Trophoblast cell (in vitro differentiated cells and primary cell): ENCODE data around the gene LEUTX.

Source experiments
- DNase-seq, 2 donors: peaks; one replicate each; pipeline ENCODE4 v3.0.0-alpha.2; 2016
- H2AFZ ChIP-seq: 2 replicates; pipeline ENCODE4 v1.6.1; 2013; ENCODE audit warnings: low read length, moderate library complexity, mild to moderate bottlenecking; ENCODE audit not compliant: insufficient read depth, poor library complexity
- H2AK5ac ChIP-seq: 2 replicates; pipeline ENCODE4 v1.6.1; 2013; ENCODE audit warnings: mild to moderate bottlenecking, low read length
- H2BK120ac ChIP-seq: 2 replicates; pipeline ENCODE4 v1.6.1; 2013; ENCODE audit warnings: low read length, mild to moderate bottlenecking, moderate library complexity; ENCODE audit not compliant: insufficient read depth, poor library complexity
- H2BK12ac ChIP-seq: 2 replicates; pipeline ENCODE4 v1.6.1; 2013; ENCODE audit warnings: mild to moderate bottlenecking, low read length, moderate library complexity
- H2BK5ac ChIP-seq: 2 replicates; pipeline ENCODE4 v1.6.1; 2013; ENCODE audit warnings: low read length, low read depth, moderate library complexity, mild to moderate bottlenecking; ENCODE audit not compliant: poor library complexity
- H3K14ac ChIP-seq: 2 replicates; pipeline ENCODE4 v1.6.1; 2013; ENCODE audit warnings: mild to moderate bottlenecking, low read length
- H3K18ac ChIP-seq: 2 replicates; pipeline ENCODE4 v1.6.1; 2013; ENCODE audit warnings: mild to moderate bottlenecking, low read length
- H3K23ac ChIP-seq: 2 replicates; pipeline ENCODE4 v1.6.1; 2013; ENCODE audit warnings: low read length
- H3K27ac ChIP-seq: 2 replicates; pipeline ENCODE4 v1.5.1; 2013; ENCODE audit warnings: low read depth, mild to moderate bottlenecking, inconsistent platforms, low read length, moderate library complexity
- H3K27me3 ChIP-seq: 2 replicates; pipeline ENCODE4 v1.6.1; 2013; ENCODE audit warnings: inconsistent platforms, mild to moderate bottlenecking, low read length, moderate library complexity; ENCODE audit not compliant: insufficient read depth
- H3K36me3 ChIP-seq, 2 experiments: 1 replicate in 1 of 2; 2 replicates in 1 of 2; pipeline ENCODE4 v1.6.1; 2013; ENCODE audit warnings: low read length in 2 of 2, mild to moderate bottlenecking in 2 of 2, moderate library complexity in 1 of 2; ENCODE audit not compliant: insufficient read depth in 2 of 2, control insufficient read depth in 1 of 2
- H3K4ac ChIP-seq: 2 replicates; pipeline ENCODE4 v1.6.1; 2013; ENCODE audit warnings: low read depth, mild to moderate bottlenecking, low read length, moderate library complexity
- H3K4me1 ChIP-seq, 2 experiments: 1 replicate in 1 of 2; 2 replicates in 1 of 2; pipeline ENCODE4 v1.6.1; 2013; ENCODE audit warnings: low read length in 2 of 2, mild to moderate bottlenecking in 2 of 2, moderate library complexity in 1 of 2; ENCODE audit not compliant: insufficient read depth in 2 of 2, control insufficient read depth in 1 of 2
- H3K4me2 ChIP-seq: 2 replicates; pipeline ENCODE4 v1.6.1; 2013; ENCODE audit warnings: inconsistent platforms, mild to moderate bottlenecking, low read length, moderate library complexity
- H3K4me3 ChIP-seq: 2 replicates; pipeline ENCODE4 v1.5.1; 2013; ENCODE audit warnings: mild to moderate bottlenecking, low read depth, low read length, inconsistent platforms
- H3K79me1 ChIP-seq: one replicate; pipeline ENCODE4 v1.6.1; 2013; ENCODE audit warnings: low read length
- H3K79me2 ChIP-seq: 2 replicates; pipeline ENCODE4 v1.6.1; 2013; ENCODE audit warnings: low read length, mild to moderate bottlenecking; ENCODE audit not compliant: control insufficient read depth, insufficient read depth, poor library complexity
- H3K9ac ChIP-seq: 2 replicates; pipeline ENCODE4 v1.6.1; 2013; ENCODE audit warnings: mild to moderate bottlenecking, low read length
- H3K9me3 ChIP-seq: 2 replicates; pipeline ENCODE4 v1.6.1; 2013; ENCODE audit warnings: low read depth, mild to moderate bottlenecking, control low read depth, inconsistent platforms, low read length; ENCODE audit not compliant: insufficient read depth
- H4K12ac ChIP-seq: 2 replicates; pipeline ENCODE4 v1.6.1; 2013; ENCODE audit warnings: low read depth, mild to moderate bottlenecking, low read length, moderate library complexity
- H4K8ac ChIP-seq: 2 replicates; pipeline ENCODE4 v1.6.1; 2013; ENCODE audit warnings: low read depth, mild to moderate bottlenecking, low read length, moderate library complexity
- H4K91ac ChIP-seq: one replicate; pipeline ENCODE4 v1.6.1; 2013; ENCODE audit warnings: low read depth, mild to moderate bottlenecking, low read length, moderate library complexity
- WGBS: extraction: QIAGEN DNeasy Blood & Tissue Kit; methylation state at CpG from one replicate; pipeline ENCODE4 v1.1.7; 2013; ENCODE audit warnings: missing lambda C conversion rate; ENCODE audit not compliant: insufficient read length, insufficient coverage; ENCODE audit errors: extremely low coverage; 5-methylcytosine and 5-hydroxymethylcytosine counted together

Gene LEUTX

GRCh38 chr19:39825093-39825463 is 46.4 kb downstream of the LEUTX start:
- H3K9me3 ChIP-seq = peaks cover 4% of the 10 kb centered on the region
- peaks cover 3% of the 10 kb centered on the region for H3K79me2 ChIP-seq
- H3K36me3 ChIP-seq = peaks cover 39 to 40% of the 10 kb centered on the region in 2 experiments
- peak overlapping the region; percentile 92 for H4K12ac ChIP-seq
- H2AFZ ChIP-seq = peak overlapping the region; percentile 62
- no peak overlapping the region for H3K4ac ChIP-seq
- H3K27me3 ChIP-seq = no peaks in the 10 kb centered on the region
- peak overlapping the region; percentile 1 for H3K27ac ChIP-seq
- H3K23ac ChIP-seq = no peak overlapping the region
- peak overlapping the region; percentile 27 for H2BK120ac ChIP-seq
- no peak overlapping the region for H3K4me3 ChIP-seq
- H3K79me1 ChIP-seq = peaks cover 2% of the 10 kb centered on the region
- DNase-seq = no peak
- no peak overlapping the region for H3K18ac ChIP-seq
- H3K4me2 ChIP-seq = peak overlapping the region; percentile 62
- H3K4me1 ChIP-seq = peaks cover 11 to 12% of the 10 kb centered on the region in 2 experiments
- peak overlapping the region; percentile 75 for H4K91ac ChIP-seq
- peak overlapping the region; percentile 56 for H3K14ac ChIP-seq
- no CpG with 5 or more reads among the region's 11 CpGs for WGBS
- H2AK5ac ChIP-seq = peak overlapping the region; percentile 84
- H2BK5ac ChIP-seq = no peak overlapping the region
- no peak overlapping the region for H3K9ac ChIP-seq
- H2BK12ac ChIP-seq = no peak overlapping the region
- H4K8ac ChIP-seq = peak overlapping the region; percentile 98

- Histone ChIP-seq H2AK5ac (no peak overlapping the region), H3K27ac (no peak overlapping the region), H3K79me1 (peaks cover 2% of the 10 kb centered on the region), H2BK12ac (no peak overlapping the region), H3K9me3 (peaks cover 4% of the 10 kb centered on the region), H3K4me3 (no peak overlapping the region), H3K23ac (no peak overlapping the region), H3K9ac (no peak overlapping the region), H3K27me3 (no peaks in the 10 kb centered on the region), H4K91ac (no peak overlapping the region), H3K36me3 (peaks cover 44 to 46% of the 10 kb centered on the region in 2 experiments), H3K18ac (no peak overlapping the region), H2BK5ac (no peak overlapping the region), H3K4me1 (peaks cover 11 to 12% of the 10 kb centered on the region in 2 experiments), H3K79me2 (peaks cover 3% of the 10 kb centered on the region), H2AFZ (no peak overlapping the region), H2BK120ac (no peak overlapping the region), H3K4ac (no peak overlapping the region), H4K12ac (no peak overlapping the region), H3K14ac (no peak overlapping the region), H4K8ac (no peak overlapping the region), H3K4me2 (no peak overlapping the region)
- WGBS = no CpG with 5 or more reads among the region's 17 CpGs
- DNase-seq = no peak
Measured at GRCh38 chr19:39825531-39826076, 47.0 kb downstream of the LEUTX start.

GRCh38 chr19:39826311-39826945 is 47.8 kb downstream of the LEUTX start:
- H3K4ac ChIP-seq = no peak overlapping the region
- peaks cover 2% of the 10 kb centered on the region for H3K79me1 ChIP-seq
- H3K27ac ChIP-seq = no peak overlapping the region
- no peak overlapping the region for H2AFZ ChIP-seq
- H4K91ac ChIP-seq = no peak overlapping the region
- H4K12ac ChIP-seq = no peak overlapping the region
- no CpG with 5 or more reads among the region's 35 CpGs for WGBS
- no peak overlapping the region for H4K8ac ChIP-seq
- H2BK120ac ChIP-seq = no peak overlapping the region
- no peak overlapping the region for H3K18ac ChIP-seq
- H3K4me2 ChIP-seq = no peak overlapping the region
- H2BK12ac ChIP-seq = no peak overlapping the region
- H3K4me3 ChIP-seq = no peak overlapping the region
- no peak for DNase-seq
- peaks cover 4% of the 10 kb centered on the region for H3K9me3 ChIP-seq
- peaks cover 3% of the 10 kb centered on the region for H3K79me2 ChIP-seq
- H3K9ac ChIP-seq = no peak overlapping the region
- H3K36me3 ChIP-seq = peaks cover 46 to 52% of the 10 kb centered on the region in 2 experiments
- no peak overlapping the region for H3K14ac ChIP-seq
- H3K27me3 ChIP-seq = no peaks in the 10 kb centered on the region
- no peak overlapping the region for H3K23ac ChIP-seq
- no peak overlapping the region for H2BK5ac ChIP-seq
- H3K4me1 ChIP-seq = peaks cover 11 to 12% of the 10 kb centered on the region in 2 experiments
- no peak overlapping the region for H2AK5ac ChIP-seq

DNA sequence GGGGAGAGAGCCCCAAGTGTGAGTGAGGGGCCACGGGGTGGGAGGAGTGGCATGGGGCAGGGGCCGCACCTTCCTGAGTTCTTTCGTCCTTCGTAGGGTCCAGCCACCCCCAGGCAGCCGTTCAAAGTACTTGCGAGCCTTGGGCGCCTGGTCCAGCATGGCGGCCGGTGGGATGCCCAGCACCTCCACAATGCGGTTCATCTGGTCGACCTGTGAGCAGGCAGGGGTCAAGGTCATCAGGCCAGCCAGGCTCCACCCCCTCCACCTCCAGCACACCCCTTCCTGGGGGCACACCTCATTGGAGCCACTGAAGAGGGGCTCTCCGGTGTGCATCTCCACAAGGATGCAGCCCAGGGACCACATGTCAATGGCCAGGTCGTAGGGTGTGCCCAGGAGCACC is 48.6 kb downstream of the LEUTX start:
- peaks cover 11 to 12% of the 10 kb centered on the region in 2 experiments for H3K4me1 ChIP-seq
- H2BK12ac ChIP-seq = no peak overlapping the region
- no peak overlapping the region for H3K4ac ChIP-seq
- no peak overlapping the region for H3K27ac ChIP-seq
- no peak overlapping the region for H3K23ac ChIP-seq
- H4K12ac ChIP-seq = no peak overlapping the region
- H3K9me3 ChIP-seq = peaks cover 5% of the 10 kb centered on the region
- H3K9ac ChIP-seq = no peak overlapping the region
- H3K18ac ChIP-seq = no peak overlapping the region
- peaks cover 49 to 57% of the 10 kb centered on the region in 2 experiments for H3K36me3 ChIP-seq
- no peak overlapping the region for H2AFZ ChIP-seq
- H3K4me2 ChIP-seq = no peak overlapping the region
- no peak overlapping the region for H4K8ac ChIP-seq
- no peak overlapping the region for H3K4me3 ChIP-seq
- no peaks in the 10 kb centered on the region for H3K27me3 ChIP-seq
- no peak overlapping the region for H2AK5ac ChIP-seq
- no peak overlapping the region for H2BK5ac ChIP-seq
- H3K79me1 ChIP-seq = peaks cover 2% of the 10 kb centered on the region
- H3K14ac ChIP-seq = no peak overlapping the region
- DNase-seq = no peak
- no peak overlapping the region for H2BK120ac ChIP-seq
- H4K91ac ChIP-seq = no peak overlapping the region
- peaks cover 3% of the 10 kb centered on the region for H3K79me2 ChIP-seq
- WGBS = no CpG with 5 or more reads among the region's 13 CpGs
